ENCODE results near the gene NRG3.

DNA sequence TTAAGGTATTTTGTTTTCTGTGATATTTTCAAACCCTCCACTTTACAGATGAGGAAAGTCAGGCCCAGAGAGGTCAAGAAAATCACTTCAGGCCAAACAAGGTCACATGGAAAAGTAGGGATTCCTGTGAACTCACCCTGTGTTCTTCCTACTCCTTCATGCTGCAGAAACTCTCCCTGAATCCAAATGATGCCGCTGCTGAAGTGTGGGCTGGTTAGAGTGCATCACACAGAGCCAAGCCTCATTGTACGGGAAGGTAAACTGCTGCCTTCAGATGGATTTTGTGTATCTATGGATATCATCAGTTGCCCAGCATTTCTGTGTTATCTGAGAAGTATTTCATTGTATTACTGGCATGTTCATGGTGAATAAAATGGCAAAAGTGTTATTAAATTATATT, 75.4 kb downstream of the NRG3 start:
- TF ChIP-seq POLR2A (IDR thresholded peaks at IDR 0.05; ENCODE audit: low read depth) = no peak
- TF ChIP-seq, protein P1, sequence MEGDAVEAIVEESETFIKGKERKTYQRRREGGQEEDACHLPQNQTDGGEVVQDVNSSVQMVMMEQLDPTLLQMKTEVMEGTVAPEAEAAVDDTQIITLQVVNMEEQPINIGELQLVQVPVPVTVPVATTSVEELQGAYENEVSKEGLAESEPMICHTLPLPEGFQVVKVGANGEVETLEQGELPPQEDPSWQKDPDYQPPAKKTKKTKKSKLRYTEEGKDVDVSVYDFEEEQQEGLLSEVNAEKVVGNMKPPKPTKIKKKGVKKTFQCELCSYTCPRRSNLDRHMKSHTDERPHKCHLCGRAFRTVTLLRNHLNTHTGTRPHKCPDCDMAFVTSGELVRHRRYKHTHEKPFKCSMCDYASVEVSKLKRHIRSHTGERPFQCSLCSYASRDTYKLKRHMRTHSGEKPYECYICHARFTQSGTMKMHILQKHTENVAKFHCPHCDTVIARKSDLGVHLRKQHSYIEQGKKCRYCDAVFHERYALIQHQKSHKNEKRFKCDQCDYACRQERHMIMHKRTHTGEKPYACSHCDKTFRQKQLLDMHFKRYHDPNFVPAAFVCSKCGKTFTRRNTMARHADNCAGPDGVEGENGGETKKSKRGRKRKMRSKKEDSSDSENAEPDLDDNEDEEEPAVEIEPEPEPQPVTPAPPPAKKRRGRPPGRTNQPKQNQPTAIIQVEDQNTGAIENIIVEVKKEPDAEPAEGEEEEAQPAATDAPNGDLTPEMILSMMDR (IDR thresholded peaks at IDR 0.05) = no peak

Data from esophagus muscularis mucosa (tissue), 3 donors.